GM12891 (cell line): ENCODE measurements around the gene HOXA1.

ENCODE experiments used
- DNase-seq: peaks from one replicate; pipeline ENCODE4 v3.0.0; 2011; ENCODE audit warnings: low spot score; ENCODE audit not compliant: insufficient read length
- FAIRE-seq: peaks from 2 replicates; lab custom pipeline; 2011; peaks lifted over from hg19 to GRCh38; lab: Jason Lieb, UNC
- PAX5 ChIP-seq: IDR thresholded peaks from 2 replicates; pipeline ENCODE4 v1.6.1; 2011; ENCODE audit warnings: low read length, moderate library complexity, mild to moderate bottlenecking; ENCODE audit not compliant: insufficient read depth, severe bottlenecking
- POLR2A ChIP-seq: IDR thresholded peaks from 2 replicates; pipeline ENCODE4 v1.6.1; 2011; ENCODE audit warnings: low read depth, low read length, control low read depth
- POLR2AphosphoS5 ChIP-seq: IDR thresholded peaks from 2 replicates; pipeline ENCODE4 v1.6.1; 2011; ENCODE audit warnings: low read depth, low read length, control low read depth
- POU2F2 ChIP-seq: IDR thresholded peaks from 2 replicates; pipeline ENCODE4 v1.6.1; 2011; ENCODE audit warnings: low read depth, mild to moderate bottlenecking, control low read depth, low read length, moderate library complexity
- SPI1 ChIP-seq: IDR thresholded peaks from 2 replicates; pipeline ENCODE4 v1.6.1; 2011; ENCODE audit warnings: low read depth, low read length, control low read depth
- TAF1 ChIP-seq: IDR thresholded peaks from 2 replicates; pipeline ENCODE4 v1.6.1; 2011; ENCODE audit warnings: low read depth, low read length, control low read depth

HOXA1 gene

DNA sequence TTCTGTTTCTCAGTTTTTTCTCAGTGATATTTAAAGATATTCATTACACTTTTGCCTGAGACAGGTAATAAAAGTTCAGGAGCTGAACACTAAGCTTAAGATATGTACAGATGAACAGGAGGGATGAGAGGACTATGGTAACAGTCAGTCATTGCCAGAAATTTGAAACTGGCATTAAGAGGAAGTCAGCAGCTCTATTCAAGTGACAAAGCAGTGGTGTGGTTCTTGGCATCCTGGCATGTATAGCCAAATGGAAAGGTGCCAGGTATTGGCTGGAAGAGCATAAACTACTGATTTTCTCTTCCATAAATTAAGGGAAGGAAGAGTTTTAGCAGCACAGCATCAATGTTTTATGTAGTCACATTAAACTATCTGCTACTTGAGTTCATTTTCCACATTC is 22.7 kb downstream of the HOXA1 start:
- TF ChIP-seq SPI1: no peak
- TF ChIP-seq POU2F2: no peak
- TF ChIP-seq POLR2A: no peak

DNA sequence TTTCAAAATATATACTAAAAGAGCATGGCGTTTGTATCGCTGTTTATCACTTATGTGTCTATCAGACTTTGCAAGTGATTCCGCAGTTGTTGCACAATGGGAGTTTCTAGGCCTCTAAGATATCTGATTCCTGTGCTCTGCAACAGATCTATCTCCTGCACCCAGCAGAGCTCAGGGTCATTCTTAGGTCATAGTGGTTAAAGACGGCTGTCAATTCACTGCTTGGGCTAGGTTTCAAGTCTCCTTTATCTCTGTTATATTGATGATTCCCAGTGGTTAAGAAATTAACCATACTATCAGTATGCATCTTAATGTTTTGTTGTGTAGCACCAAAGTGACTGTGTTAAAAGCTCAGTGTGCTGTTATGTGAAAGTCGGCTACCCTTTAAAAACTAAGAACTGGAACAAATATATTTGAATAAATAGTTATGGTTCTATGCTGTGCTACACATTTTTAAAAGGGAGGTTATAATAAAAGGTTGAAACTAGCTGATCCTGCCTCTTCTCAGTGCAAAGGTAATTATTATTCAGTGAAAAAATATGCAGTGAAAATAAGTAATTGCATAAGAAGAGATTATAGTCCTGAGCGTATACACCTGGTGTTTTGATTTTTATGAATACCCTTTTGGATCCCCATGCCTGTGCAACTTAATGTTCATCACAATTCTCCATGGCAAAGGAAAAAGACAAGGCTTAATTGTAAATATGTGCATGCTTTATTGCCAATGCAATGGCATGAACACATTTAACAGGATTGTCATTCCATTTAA is 24.0 kb downstream of the HOXA1 start:
- no peak for TF ChIP-seq TAF1
- TF ChIP-seq PAX5: no peak
- no peak for TF ChIP-seq SPI1
- TF ChIP-seq POU2F2: no peak
- no peak for TF ChIP-seq POLR2A
- TF ChIP-seq POLR2AphosphoS5: no peak
- no peak for DNase-seq
- no peak for FAIRE-seq

More for the DNA sequence above, 22.7 kb downstream of the HOXA1 start:
- DNase-seq: no peak
- no peak for FAIRE-seq

DNA sequence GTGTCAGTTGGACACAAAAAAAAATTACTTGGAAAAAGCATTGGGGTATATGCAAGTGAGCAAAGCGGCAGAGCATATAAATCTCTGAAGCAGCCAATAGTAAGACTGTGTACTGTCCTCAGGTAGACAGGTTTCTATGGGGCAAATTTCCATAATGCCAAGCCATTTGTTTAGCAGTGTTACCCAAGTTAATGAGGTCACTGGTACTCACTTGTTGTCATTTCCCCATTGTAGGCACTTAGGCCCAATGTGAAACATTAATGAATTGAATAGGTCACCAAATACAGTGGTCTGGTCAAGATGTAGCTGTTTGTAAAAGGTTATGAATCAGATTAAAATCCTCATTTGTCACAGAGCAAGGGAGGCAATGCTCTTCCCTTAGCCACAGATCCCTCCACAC is 27.5 kb downstream of the HOXA1 start:
- no peak for FAIRE-seq
- DNase-seq: no peak
- no peak for TF ChIP-seq POLR2A
- no peak for TF ChIP-seq POLR2AphosphoS5
- no peak for TF ChIP-seq POU2F2
- TF ChIP-seq PAX5: no peak
- TF ChIP-seq TAF1: no peak
- TF ChIP-seq SPI1: no peak

DNA sequence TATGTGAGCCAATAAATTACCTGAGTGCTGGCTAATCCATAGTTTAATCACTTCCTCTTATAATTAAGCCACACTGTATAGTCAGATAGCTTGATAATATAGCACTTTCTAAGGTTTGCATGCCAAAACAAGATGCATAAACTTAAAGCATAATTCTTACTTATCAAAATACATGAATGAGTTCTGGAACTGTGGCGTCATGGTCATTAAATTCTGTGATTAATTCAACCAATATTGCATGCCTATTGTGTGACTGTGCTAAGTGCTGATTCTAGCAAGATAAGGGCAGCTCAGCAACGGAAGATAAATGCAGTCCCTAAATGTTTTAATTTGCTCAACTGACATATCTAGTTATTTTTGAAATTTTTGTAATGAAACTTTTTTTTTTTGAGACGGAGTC is 29.7 kb downstream of the HOXA1 start:
- no peak for TF ChIP-seq SPI1
- TF ChIP-seq POLR2A: no peak
- TF ChIP-seq POU2F2: no peak
- no peak for TF ChIP-seq POLR2AphosphoS5
- TF ChIP-seq TAF1: no peak
- no peak for TF ChIP-seq PAX5
- FAIRE-seq (no peak), DNase-seq (no peak)

DNA sequence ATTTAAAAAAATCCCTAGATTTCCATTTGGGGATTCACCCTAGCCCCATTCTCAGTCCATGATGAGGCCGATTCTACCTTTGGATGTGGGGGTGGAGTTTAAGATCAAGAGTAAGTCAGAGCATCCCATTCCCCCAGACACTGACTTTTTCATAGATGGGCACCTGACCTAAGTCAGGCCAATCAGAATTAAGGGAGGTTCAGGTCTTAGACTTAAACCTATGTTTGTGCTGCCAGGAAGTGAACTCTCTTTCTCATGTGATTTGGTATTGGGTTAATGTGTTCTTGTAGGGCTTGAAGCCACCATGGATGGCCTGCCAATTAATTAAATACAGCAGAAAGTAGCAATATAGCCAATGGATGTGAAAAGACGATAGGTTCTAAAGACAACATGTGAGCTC is 30.1 kb downstream of the HOXA1 start:
- DNase-seq (no peak), FAIRE-seq (no peak)
- TF ChIP-seq SPI1: no peak
- no peak for TF ChIP-seq TAF1
- no peak for TF ChIP-seq POLR2AphosphoS5
- TF ChIP-seq POU2F2: no peak
- no peak for TF ChIP-seq POLR2A
- no peak for TF ChIP-seq PAX5

DNA sequence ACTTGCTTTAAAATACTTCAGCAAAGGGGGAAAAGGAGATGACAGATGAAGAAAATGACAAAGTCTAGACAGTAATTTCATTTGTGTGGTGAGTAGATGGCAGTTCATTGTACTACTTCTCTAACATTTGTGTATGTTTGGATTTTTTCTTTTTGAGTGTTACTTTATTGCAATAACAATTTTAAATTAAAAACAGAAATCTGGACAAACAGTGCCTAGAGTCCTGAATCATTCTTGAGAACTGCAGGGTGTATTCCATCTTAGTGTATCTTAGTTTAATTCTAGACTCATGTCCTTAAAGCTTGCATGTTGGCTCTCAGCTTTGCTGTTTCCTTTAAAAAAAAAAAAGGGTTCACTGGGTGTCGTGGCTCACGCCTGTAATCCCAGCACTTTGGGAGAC is 31.1 kb downstream of the HOXA1 start:
- TF ChIP-seq PAX5 (no peak), POU2F2 (no peak), POLR2A (no peak), TAF1 (no peak), POLR2AphosphoS5 (no peak), SPI1 (no peak)
- FAIRE-seq: no peak
- DNase-seq: no peak

DNA sequence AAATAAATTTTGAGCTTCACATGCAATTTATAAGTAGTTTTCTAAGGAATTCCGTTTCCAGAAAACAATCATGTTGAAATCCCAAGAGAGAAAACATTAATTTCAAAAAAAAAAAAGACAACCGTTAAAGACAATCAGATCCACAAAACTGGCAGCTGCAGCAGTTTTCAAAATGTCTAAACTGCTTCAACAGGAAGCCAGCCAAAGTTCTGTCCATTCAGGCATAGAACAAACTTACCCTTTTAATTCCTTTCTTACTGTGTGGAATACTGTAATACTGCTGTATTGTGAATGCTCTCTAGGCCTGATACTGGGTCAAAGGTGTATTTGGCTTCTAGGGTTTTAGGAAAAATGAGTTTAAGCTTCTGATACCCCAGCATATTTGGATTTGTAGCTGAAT is 31.6 kb downstream of the HOXA1 start:
- no peak for TF ChIP-seq POLR2A
- TF ChIP-seq TAF1: no peak
- TF ChIP-seq POU2F2: no peak
- no peak for TF ChIP-seq POLR2AphosphoS5
- no peak for TF ChIP-seq SPI1
- TF ChIP-seq PAX5: no peak

DNA sequence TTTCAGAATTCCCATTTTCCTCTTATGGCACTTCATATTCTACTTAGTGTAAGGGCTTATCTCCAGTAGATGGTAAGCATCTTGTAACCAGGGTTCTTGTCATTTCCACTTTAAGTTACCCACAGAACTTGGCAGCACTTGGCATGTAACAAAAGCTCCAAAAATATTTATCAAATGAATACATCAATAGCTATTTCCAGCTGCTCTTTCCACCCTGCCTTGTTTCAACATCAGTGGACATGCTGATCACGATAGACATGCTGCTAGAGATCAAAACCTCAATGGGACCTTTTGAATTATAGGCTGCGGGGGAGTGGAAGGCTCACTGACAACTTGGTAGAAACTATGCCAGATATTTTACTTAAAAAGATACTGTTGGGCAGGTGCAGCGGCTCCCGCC is 32.9 kb downstream of the HOXA1 start:
- no peak for FAIRE-seq
- no peak for DNase-seq
- TF ChIP-seq POLR2AphosphoS5: no peak
- no peak for TF ChIP-seq TAF1
- no peak for TF ChIP-seq POLR2A
- no peak for TF ChIP-seq SPI1
- TF ChIP-seq POU2F2: no peak
- TF ChIP-seq PAX5: no peak

More for the DNA sequence above, 31.6 kb downstream of the HOXA1 start:
- DNase-seq: no peak
- no peak for FAIRE-seq

DNA sequence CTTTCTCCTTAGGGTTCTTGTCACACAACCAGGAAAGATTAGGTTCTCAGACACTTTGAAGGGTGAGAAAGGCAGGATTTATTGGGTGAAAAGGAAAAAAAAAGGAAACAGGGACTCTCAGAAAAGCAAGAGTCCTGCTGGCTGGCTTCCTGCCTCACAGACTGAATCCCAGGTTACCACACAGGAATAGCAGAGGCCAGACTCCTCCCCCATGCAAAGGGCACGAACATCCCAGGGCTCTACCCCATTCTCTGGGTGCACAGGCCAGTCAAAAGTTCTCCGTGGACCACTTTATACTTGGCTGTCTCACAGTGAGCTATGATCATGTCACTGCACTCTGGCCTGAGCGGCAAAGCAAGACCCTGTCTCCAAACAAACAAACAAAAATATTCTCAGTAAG is 42.6 kb downstream of the HOXA1 start:
- FAIRE-seq (no peak), DNase-seq (no peak)
- TF ChIP-seq POU2F2 (no peak), PAX5 (no peak), TAF1 (no peak), POLR2A (no peak), POLR2AphosphoS5 (no peak), SPI1 (no peak)

DNA sequence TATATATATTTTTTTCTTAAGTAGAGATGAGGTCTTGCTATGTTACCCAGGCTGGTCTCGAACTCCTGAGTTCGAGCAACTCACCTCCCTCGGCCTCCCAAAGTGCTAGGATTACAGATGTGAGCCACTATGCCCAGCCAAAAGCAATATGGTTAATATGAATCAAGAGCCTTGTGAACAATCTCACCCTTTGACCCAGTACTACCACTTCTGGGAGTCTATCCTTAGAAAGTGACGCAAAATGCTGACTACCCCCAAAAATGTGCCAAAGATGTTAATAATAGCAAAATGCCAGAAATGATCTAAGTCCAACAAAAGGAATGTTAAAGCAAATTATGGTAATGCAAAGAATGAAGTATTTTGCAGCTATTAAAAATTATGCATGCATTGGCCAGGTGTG is 44.3 kb downstream of the HOXA1 start:
- no peak for FAIRE-seq
- no peak for DNase-seq
- no peak for TF ChIP-seq SPI1
- no peak for TF ChIP-seq POLR2AphosphoS5
- TF ChIP-seq TAF1: no peak
- TF ChIP-seq POLR2A: no peak
- no peak for TF ChIP-seq POU2F2
- TF ChIP-seq PAX5: no peak

DNA sequence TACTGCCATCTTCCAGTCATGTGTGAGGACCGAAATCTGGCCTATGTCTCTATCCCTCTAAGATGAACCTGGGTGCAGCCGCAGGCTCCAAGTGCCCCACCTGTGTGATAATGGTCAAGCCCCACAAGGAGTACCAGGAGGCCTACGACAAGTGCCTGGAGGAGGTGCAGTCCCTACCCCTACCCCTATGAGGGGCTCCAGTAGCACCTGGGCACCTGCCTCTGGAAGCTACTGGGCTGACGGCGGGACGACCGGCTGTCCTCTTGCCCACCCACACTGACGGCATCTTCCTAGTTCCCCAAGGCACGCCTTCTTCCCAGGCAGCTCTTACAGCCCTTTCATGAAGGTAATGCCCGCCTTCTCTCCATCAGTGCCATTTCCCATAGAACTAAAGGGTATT is 47.4 kb downstream of the HOXA1 start:
- TF ChIP-seq PAX5: no peak
- TF ChIP-seq POLR2A: no peak
- TF ChIP-seq POU2F2: no peak
- no peak for TF ChIP-seq SPI1
- no peak for TF ChIP-seq POLR2AphosphoS5
- no peak for TF ChIP-seq TAF1
- FAIRE-seq (no peak), DNase-seq (no peak)
